Stomach (tissue), 9 donors: Measurements from ENCODE around the gene FHOD3. TPM values are rescaled to one million over a fixed set of nuclear protein-coding genes. Genes with fewer than 3 reads are reported as not detected.

Experiments used
- DNase-seq, 2 donors: peaks; one replicate each; pipeline versions ENCODE4 v3.0.0 to v3.0.0-alpha.2; 2013 to 2019
- H3K27ac ChIP-seq, 5 donors: fragments of 200-600 bp in 4 of 5; sonication (generic) in 4 of 5; one replicate each; pipeline ENCODE4 v1.5.1; 2013 to 2019; ENCODE audit warnings: mild to moderate bottlenecking in 1 of 5, moderate library complexity in 1 of 5
- H3K27me3 ChIP-seq, 3 donors: fragments of 200-600 bp; sonication (generic); one replicate each; pipeline ENCODE4 v1.5.1; 2017 to 2019; ENCODE audit warnings: mixed run types in 1 of 3
- H3K36me3 ChIP-seq, 4 donors: fragments of 200-600 bp; sonication (generic); 1 replicate in 3 of 4; 2 replicates in 1 of 4; pipeline ENCODE4 v1.5.1; 2016 to 2019
- H3K4me1 ChIP-seq, 4 donors: fragments of 200-600 bp; sonication (generic); one replicate each; pipeline ENCODE4 v1.5.1; 2016 to 2019
- H3K4me3 ChIP-seq, 4 donors: fragments of 200-600 bp; sonication (generic) in 3 of 4; one replicate each; pipeline ENCODE4 v1.5.1; 2016 to 2019; ENCODE audit warnings: mild to moderate bottlenecking in 1 of 4
- H3K9me3 ChIP-seq, 4 donors: fragments of 200-600 bp; sonication (generic); one replicate each; pipeline ENCODE4 v1.5.1; 2016 to 2019
- CTCF ChIP-seq, 7 experiments: fragments of 450-650 bp in 4 of 7; fragments of 200-600 bp in 3 of 7; sonication (generic) in 3 of 7; IDR thresholded peaks; one replicate each; pipeline ENCODE4 v1.5.1; 2016 to 2019; ENCODE audit warnings: antibody characterized with exemption in 7 of 7, control low read depth in 2 of 7, mild to moderate bottlenecking in 1 of 7
- EP300 ChIP-seq: sonication (generic); formaldehyde crosslinking; IDR thresholded peaks from one replicate; pipeline ENCODE4 v1.6.1; 2017; ENCODE audit warnings: antibody characterized with exemption
- POLR2A ChIP-seq, 4 donors: fragments of 450-650 bp; IDR thresholded peaks; one replicate each; pipeline ENCODE4 v1.6.1; 2016; ENCODE audit warnings: antibody characterized with exemption in 4 of 4, control low read depth in 2 of 4, mild to moderate bottlenecking in 1 of 4, moderate library complexity in 1 of 4
- POLR2AphosphoS5 ChIP-seq, 3 donors: sonication (generic); formaldehyde crosslinking; IDR thresholded peaks; one replicate each; pipeline ENCODE4 v1.6.1; 2016; ENCODE audit warnings: antibody characterized with exemption in 3 of 3
- WGBS, 5 donors: extraction: QIAGEN DNeasy Blood & Tissue Kit in 3 of 5; methylation state at CpG; one replicate each; pipeline versions ENCODE4 v1.1.5 to v1.1.7; 2013 to 2018; 5-methylcytosine and 5-hydroxymethylcytosine counted together
- intact Hi-C: fragments of 100-400 bp; cut with DNase I; formaldehyde crosslinking; loops from one replicate; pipeline ENCODE4 v1.15.1; 2023; ENCODE audit warnings: low total_unique reads
- polyA plus RNA-seq, 3 donors: library from polyadenylated mRNA; stranded (reverse); fragments of 200-250 nt; gene quantifications; one replicate each; pipeline ENCODE4 v1.2.3, GENCODE V29; 2013
- total RNA-seq, 5 donors: library from RNA; depleted of rRNA; stranded (reverse); fragments of >200 nt; gene quantifications; one replicate each; pipeline versions ENCODE4 v1.1.0 to v1.2.3, GENCODE V29; 2014 to 2016
- donor health status: healthy with polysubstance abuse.
- donor health status: Bipolar disorder and iron deficiency.
- donor health status: healthy.

Gene FHOD3
- total and polyA plus RNA-seq, 8 donors, result under 0.01 to 9.1 (median 4.6) TPM

- Histone ChIP-seq H3K27me3 (peaks cover 0 to 64% (median 59%) of the 10 kb centered on the region in 3 donors), H3K4me3 (no peak overlapping the region), H3K4me1 (peaks cover 21 to 31% (median 28%) of the 10 kb centered on the region in 4 donors), H3K9me3 (no peaks in the 10 kb centered on the region), H3K27ac (no peak overlapping the region), H3K36me3 (no peaks in the 10 kb centered on the region)
- DNase-seq, result no peak
- intact Hi-C loops, result no loop called here
- no peak for TF ChIP-seq EP300
- TF ChIP-seq POLR2A (IDR thresholded peaks at IDR 0.05), result no peak
- TF ChIP-seq POLR2AphosphoS5 (IDR thresholded peaks at IDR 0.05), result no peak
- no peak for TF ChIP-seq CTCF (IDR thresholded peaks at IDR 0.05)
- WGBS, 5 donors, result 79 to 89% (median 86%) methylated on average over 6 of the region's 6 CpGs
Measured at GRCh38 chr18:36299015-36299414, 1.5 kb downstream of the FHOD3 start.

- Histone ChIP-seq H3K27me3 (peaks cover 0 to 58% (median 57%) of the 10 kb centered on the region in 3 donors), H3K9me3 (no peaks in the 10 kb centered on the region), H3K27ac (no peak overlapping the region), H3K4me1 (peaks cover 21 to 31% (median 28%) of the 10 kb centered on the region in 4 donors), H3K36me3 (no peaks in the 10 kb centered on the region), H3K4me3 (no peak overlapping the region)
- whole genome bisulfite sequencing, 5 donors, result 83 to 92% (median 86%) methylated on average over 6 of the region's 6 CpGs
- DNase-seq, result no peak
- intact Hi-C loops, result no loop called here
- TF ChIP-seq POLR2A (IDR thresholded peaks at IDR 0.05) (no peak), POLR2AphosphoS5 (IDR thresholded peaks at IDR 0.05) (no peak), EP300 (no peak), CTCF (IDR thresholded peaks at IDR 0.05) (no peak)
Measured at GRCh38 chr18:36300211-36300610, 2.7 kb downstream of the FHOD3 start.

DNA sequence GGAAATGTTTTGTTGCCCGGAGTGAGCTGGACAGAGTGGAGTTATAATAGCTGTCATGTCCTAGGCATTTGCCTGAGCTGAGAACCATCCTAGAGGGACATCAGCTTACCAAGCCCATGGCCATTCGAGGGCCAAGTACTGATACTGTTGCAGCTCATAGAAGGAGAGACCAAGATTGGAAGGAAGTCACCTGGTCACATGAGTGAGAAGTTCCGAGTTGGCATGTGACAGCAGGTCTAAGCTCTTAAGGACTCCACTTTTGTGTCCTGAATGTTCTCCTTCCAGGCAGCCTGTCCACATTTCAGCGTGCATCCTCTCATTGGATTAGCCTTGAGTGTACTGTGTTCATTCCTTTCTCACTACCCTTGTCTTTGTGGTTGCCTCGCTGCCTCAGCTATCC, 4.4 kb downstream of the FHOD3 start:
- Histone ChIP-seq H3K27ac (no peak overlapping the region), H3K36me3 (no peaks in the 10 kb centered on the region), H3K4me1 (peaks cover 13 to 18% (median 16%) of the 10 kb centered on the region in 4 donors), H3K4me3 (no peak overlapping the region), H3K9me3 (no peaks in the 10 kb centered on the region), H3K27me3 (peaks cover 0 to 44% (median 41%) of the 10 kb centered on the region in 3 donors)
- DNase-seq, result no peak
- intact Hi-C loops, result no loop called here
- TF ChIP-seq POLR2AphosphoS5 (IDR thresholded peaks at IDR 0.05) (no peak), EP300 (no peak), POLR2A (IDR thresholded peaks at IDR 0.05) (no peak), CTCF (IDR thresholded peaks at IDR 0.05) (no peak)
- 75 to 85% (median 82%) methylated on average over 5 of the region's 5 CpGs for WGBS, 5 donors

- TF ChIP-seq POLR2A (IDR thresholded peaks at IDR 0.05), result no peak
- TF ChIP-seq EP300, result no peak
- TF ChIP-seq CTCF (IDR thresholded peaks at IDR 0.05), result no peak
- TF ChIP-seq POLR2AphosphoS5 (IDR thresholded peaks at IDR 0.05), result no peak
- Histone ChIP-seq H3K9me3 (no peaks in the 10 kb centered on the region), H3K36me3 (no peaks in the 10 kb centered on the region), H3K4me3 (no peak overlapping the region), H3K27me3 (peaks cover 0 to 38% (median 35%) of the 10 kb centered on the region in 3 donors), H3K4me1 (peaks cover 10 to 13% (median 11%) of the 10 kb centered on the region in 4 donors), H3K27ac (no peak overlapping the region)
- intact Hi-C loops, result no loop called here
- DNase-seq, result no peak
- 70 to 86% (median 83%) methylated on average over 2 of the region's 2 CpGs for WGBS, 5 donors
Measured at GRCh38 chr18:36302676-36303075, 5.2 kb downstream of the FHOD3 start.
